Heart left ventricle (tissue), 16 donors: ENCODE results near the gene COA1. TPM values are rescaled to one million over a fixed set of nuclear protein-coding genes. Genes with fewer than 3 reads are reported as not detected.
A peak's percentile ranks its signal among the peaks of the same experiment; 100 is the strongest.
"Not testable (repeated sequence)": the region's sequence is repeated elsewhere in the genome, so short reads cannot be mapped to it uniquely, and the experiment has no call there.

ENCODE experiments used
- ATAC-seq, 4 donors: fragments of 200-7000 bp; cut with Tn5 transposase; one replicate each; pipeline ENCODE4 v1.9.1; 2020 to 2022; ENCODE audit warnings: moderate library complexity in 4 of 4, mild to moderate bottlenecking in 3 of 4, moderate number of reproducible peaks in 1 of 4
- DNase-seq, 5 donors: peaks; one replicate each; pipeline ENCODE4 v3.0.0-alpha.2; 2020
- H3K27ac ChIP-seq, 12 donors: fragments of 200-600 bp; sonication (generic) in 4 of 12; one replicate each; pipeline versions ENCODE4 v1.5.0 to v1.8.0; 2016 to 2022; ENCODE audit warnings: mild to moderate bottlenecking in 2 of 12
- H3K27me3 ChIP-seq, 9 donors: fragments of 200-600 bp; sonication (generic) in 2 of 9; one replicate each; pipeline versions ENCODE4 v1.5.1 to v1.8.0; 2016 to 2022; ENCODE audit warnings: mild to moderate bottlenecking in 3 of 9
- H3K36me3 ChIP-seq, 9 donors: fragments of 200-600 bp; sonication (generic) in 2 of 9; one replicate each; pipeline versions ENCODE4 v1.5.0 to v1.8.0; 2018 to 2022; ENCODE audit warnings: mild to moderate bottlenecking in 2 of 9
- H3K4me1 ChIP-seq, 12 donors: fragments of 200-600 bp; sonication (generic) in 4 of 12; one replicate each; pipeline versions ENCODE4 v1.5.0 to v1.8.0; 2016 to 2022; ENCODE audit warnings: mild to moderate bottlenecking in 3 of 12
- H3K4me3 ChIP-seq, 12 donors: fragments of 200-600 bp; sonication (generic) in 4 of 12; one replicate each; pipeline versions ENCODE4 v1.5.0 to v1.8.0; 2017 to 2022; ENCODE audit warnings: mild to moderate bottlenecking in 9 of 12, moderate library complexity in 4 of 12
- H3K9me3 ChIP-seq, 12 donors: fragments of 200-600 bp; sonication (generic) in 4 of 12; one replicate each; pipeline versions ENCODE4 v1.5.0 to v1.8.0; 2016 to 2022; ENCODE audit warnings: mild to moderate bottlenecking in 1 of 12
- POLR2A ChIP-seq, 2 donors: fragments of 450-650 bp; IDR thresholded peaks; one replicate each; pipeline ENCODE4 v1.6.1; 2017; ENCODE audit warnings: antibody characterized with exemption in 2 of 2, mild to moderate bottlenecking in 2 of 2, moderate library complexity in 2 of 2
- WGBS, 4 donors: extraction: QIAGEN DNeasy Blood & Tissue Kit in 2 of 4; methylation state at CpG; one replicate each; pipeline versions ENCODE4 v1.1.5 to v1.1.7; 2013 to 2018; 5-methylcytosine and 5-hydroxymethylcytosine counted together
- intact Hi-C, 10 donors: fragments of 100-400 bp; cut with DNase I; formaldehyde crosslinking; loops; one replicate each; pipeline versions ENCODE4 v1.11.1 to v1.14.2; 2022
- polyA plus RNA-seq, 2 donors: library from polyadenylated mRNA; stranded (reverse); fragments of 200-250 nt; gene quantifications; one replicate each; pipeline ENCODE4 v1.2.3, GENCODE V29; 2013
- total RNA-seq, 9 donors: library from RNA; depleted of rRNA in 2 of 9; stranded (reverse); fragments of >200 nt in 2 of 9; fragmentation: NEBNext Ultra II Directional in 3 of 9; extraction: Animal tissue kit (Norgen Biotek cat#: 25700) in 3 of 9; gene quantifications; one replicate each; pipeline versions ENCODE4 v1.1.0 to v1.2.4, GENCODE V29; 2016 to 2023
- TF ChIP-seq, protein P1 (sequence below), 12 donors: fragments of 200-600 bp; sonication (generic) in 4 of 12; IDR thresholded peaks; one replicate each; pipeline versions ENCODE4 v1.5.0 to v1.8.0; 2018 to 2022; ENCODE audit warnings: antibody characterized with exemption in 12 of 12, mild to moderate bottlenecking in 5 of 12
- donor health status: ischemic (EF 13 %, LVEDD 7.1; RV severe dilation, severe dysfunction).
- donor health status: healthy with polysubstance abuse.
- donor health status: DM: no; HTN: yes; CAD: no.
- donor health status: DM: no; HTN: no; CAD: no.
- donor health status: ischemic (EF 25% LVEDD 6.9; RV normal size, moderate dysfunction).
- donor health status: ischemic (EF 25% LVEDD 5.7; RV mildly dilated, moderate dysfunction).
- donor health status: healthy.
- donor health status: DM: yes; HTN: yes; CAD: no.
- donor health status: ischemic (EF 35%, LVEDD 5.7; RV mildly dilated, moderate dysfunction).
- donor health status: nonischemic (EF 11% LVEDD 7.7; RV severe dilation, severe dysfunction).
- donor health status: DM: yes; HTN: yes; CAD: no.
- donor health status: PGD.
- donor health status: ischemic (EF 29% LVEDD 5.4; RV normal size, mild dysfunction).
- donor health status: nonischemic (EF 23%, LVEDD 6.1; RV moderate dilation, normal function).

COA1 gene
- total and polyA plus RNA-seq, 11 donors = 57.5 to 81.2 (median 68.6) TPM

DNA sequence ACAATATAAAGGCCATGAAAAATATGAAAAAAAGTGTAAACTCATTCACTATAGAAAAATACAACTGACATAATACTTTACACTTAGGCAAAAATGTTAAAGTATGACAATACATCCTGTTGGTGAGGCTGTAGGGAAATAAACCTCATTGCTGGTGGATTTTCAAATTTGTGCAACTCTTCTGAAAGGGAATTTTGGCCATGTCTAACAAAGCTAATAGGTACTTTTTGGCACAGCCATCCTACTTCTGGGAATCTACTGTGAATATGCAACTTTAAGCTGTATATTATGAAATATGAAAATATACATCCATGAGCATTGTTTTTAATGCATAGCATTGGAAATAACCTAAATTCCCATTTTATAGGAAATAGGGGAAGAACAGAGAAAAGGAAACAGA is 13.4 kb upstream of the COA1 start:
- Histone ChIP-seq H3K4me3 (no peak overlapping the region), H3K9me3 (no peaks in the 10 kb centered on the region), H3K36me3 (no peaks in the 10 kb centered on the region), H3K27ac (no peak overlapping the region), H3K27me3 (no peaks in the 10 kb centered on the region), H3K4me1 (no peaks in the 10 kb centered on the region)
- ATAC-seq = no peak
- TF ChIP-seq, protein P1, sequence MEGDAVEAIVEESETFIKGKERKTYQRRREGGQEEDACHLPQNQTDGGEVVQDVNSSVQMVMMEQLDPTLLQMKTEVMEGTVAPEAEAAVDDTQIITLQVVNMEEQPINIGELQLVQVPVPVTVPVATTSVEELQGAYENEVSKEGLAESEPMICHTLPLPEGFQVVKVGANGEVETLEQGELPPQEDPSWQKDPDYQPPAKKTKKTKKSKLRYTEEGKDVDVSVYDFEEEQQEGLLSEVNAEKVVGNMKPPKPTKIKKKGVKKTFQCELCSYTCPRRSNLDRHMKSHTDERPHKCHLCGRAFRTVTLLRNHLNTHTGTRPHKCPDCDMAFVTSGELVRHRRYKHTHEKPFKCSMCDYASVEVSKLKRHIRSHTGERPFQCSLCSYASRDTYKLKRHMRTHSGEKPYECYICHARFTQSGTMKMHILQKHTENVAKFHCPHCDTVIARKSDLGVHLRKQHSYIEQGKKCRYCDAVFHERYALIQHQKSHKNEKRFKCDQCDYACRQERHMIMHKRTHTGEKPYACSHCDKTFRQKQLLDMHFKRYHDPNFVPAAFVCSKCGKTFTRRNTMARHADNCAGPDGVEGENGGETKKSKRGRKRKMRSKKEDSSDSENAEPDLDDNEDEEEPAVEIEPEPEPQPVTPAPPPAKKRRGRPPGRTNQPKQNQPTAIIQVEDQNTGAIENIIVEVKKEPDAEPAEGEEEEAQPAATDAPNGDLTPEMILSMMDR (IDR thresholded peaks at IDR 0.05) = no peak
- no peak for TF ChIP-seq POLR2A (IDR thresholded peaks at IDR 0.05)
- no peak for DNase-seq
- intact Hi-C loops = no loop called here

DNA sequence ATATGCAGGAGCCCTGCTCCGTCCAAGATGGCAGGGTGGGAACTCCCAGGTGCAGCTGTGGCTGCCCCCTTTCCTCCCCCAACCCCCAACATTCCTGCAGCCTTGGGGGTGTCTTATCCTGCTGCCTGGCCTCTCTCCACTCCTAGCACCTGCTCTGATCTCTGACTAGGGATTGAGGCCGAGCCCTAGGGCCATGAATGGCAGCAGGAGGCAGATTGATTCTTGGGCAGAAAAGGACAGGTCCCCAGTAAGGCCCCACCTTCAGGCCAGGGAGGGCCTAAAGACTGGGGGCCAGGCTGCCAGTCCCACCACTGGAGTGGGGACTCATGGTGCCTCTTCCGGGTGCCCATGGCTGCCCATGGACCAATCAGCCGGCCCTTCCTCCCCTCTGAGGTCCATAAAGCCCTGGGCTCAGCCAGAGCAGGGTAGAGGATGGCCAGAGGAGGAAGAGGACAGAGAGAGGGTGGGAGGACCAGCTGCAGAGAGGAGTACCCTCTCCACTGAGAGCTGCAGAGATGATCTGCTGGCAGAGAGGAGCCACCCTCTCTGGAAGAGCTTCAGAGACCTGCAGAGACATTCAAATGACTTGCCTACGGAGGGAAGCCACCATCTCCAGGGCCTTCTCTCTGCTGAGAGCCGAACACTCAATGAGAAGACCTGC is 8.3 kb upstream of the COA1 start:
- intact Hi-C loops = no loop called here
- TF ChIP-seq, protein P1 (IDR thresholded peaks at IDR 0.05) = no peak
- no peak for TF ChIP-seq POLR2A (IDR thresholded peaks at IDR 0.05)
- 90 to 96% (median 93%) methylated on average over 6 of the region's 6 CpGs for WGBS, 4 donors

DNA sequence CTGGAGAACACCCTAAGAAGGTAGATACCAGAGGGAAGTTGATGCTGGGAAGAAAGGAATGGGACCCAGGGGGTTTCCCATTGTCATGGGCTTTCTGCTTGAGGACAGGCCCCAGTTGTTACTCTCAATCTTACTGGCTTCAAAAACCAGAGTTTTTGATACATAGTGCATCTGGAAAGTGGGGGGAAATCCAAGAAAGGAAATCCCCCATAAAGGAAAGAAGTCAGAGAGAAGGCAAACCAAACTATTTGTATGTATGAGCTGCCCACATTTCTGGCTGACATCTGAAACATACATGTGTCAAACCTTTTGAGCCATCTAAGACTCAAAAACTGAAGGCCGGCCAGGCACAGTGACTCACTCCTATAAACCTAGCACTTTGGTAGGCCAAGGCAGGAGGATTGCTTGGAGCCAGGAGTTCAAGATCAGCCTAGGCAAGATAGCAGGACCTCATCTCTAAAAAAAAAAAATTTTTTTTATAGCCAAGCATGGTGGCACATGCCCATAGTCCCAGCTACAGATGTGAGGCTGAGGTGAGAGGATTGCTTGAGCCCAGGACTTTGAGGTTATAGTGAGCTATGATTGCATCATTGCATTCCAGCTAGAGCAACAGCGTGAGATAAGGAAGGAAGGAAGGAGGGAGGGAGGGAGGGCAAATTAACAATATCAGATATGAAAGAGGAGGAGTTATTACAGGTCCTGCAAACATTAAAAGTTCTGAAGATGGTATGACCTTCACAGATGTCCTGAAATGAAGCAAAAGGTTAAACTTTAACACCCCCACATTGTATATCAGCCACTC is 6.7 kb upstream of the COA1 start:
- no peak for ATAC-seq
- H3K9me3 ChIP-seq = no peaks in the 10 kb centered on the region
- 59 to 64% (median 62%) methylated on average over 2 of the region's 2 CpGs for WGBS, 4 donors

More for the DNA sequence above, 8.3 kb upstream of the COA1 start:
- no peaks in the 10 kb centered on the region for H3K27me3 ChIP-seq
- no peak overlapping the region for H3K27ac ChIP-seq
- no peak overlapping the region for H3K4me3 ChIP-seq
- peaks cover 0 to 9% (median 0%) of the 10 kb centered on the region in 12 donors for H3K4me1 ChIP-seq
- H3K36me3 ChIP-seq = no peaks in the 10 kb centered on the region
- H3K9me3 ChIP-seq = no peaks in the 10 kb centered on the region
- DNase-seq (no peak), ATAC-seq (peak in 1 of 4 donors; percentile 24)

DNA sequence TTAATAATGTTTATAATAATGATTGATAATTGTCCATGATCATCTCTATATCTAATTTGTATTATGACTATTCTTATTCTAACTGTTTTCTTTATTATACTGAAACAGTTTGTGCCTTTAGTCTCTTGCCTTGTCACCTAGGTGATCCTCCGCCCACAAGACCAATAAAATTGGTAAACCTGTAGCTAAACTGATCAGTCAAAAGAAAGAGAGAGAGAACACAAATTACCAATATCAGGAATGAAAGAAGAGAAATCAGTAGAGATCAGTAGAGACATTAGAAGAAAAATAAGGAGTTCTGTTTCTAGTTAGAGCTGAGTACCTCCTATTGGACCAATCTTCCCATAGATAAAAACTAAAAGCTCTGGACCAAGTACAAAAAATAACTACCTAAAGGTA is 6.1 kb upstream of the COA1 start:
- H3K4me1 ChIP-seq = peaks cover 0 to 10% (median 0%) of the 10 kb centered on the region in 12 donors
- H3K4me3 ChIP-seq = no peak overlapping the region
- no peak for ATAC-seq
- H3K9me3 ChIP-seq = no peaks in the 10 kb centered on the region
- no peaks in the 10 kb centered on the region for H3K36me3 ChIP-seq
- no peak for DNase-seq
- intact Hi-C loops = no loop called here
- no peak overlapping the region for H3K27ac ChIP-seq
- TF ChIP-seq POLR2A (IDR thresholded peaks at IDR 0.05) = no peak
- TF ChIP-seq, protein P1 (IDR thresholded peaks at IDR 0.05) = no peak
- WGBS, 4 donors = 94 to 98% (median 96%) methylated on average over 1 of the region's 1 CpG
- H3K27me3 ChIP-seq = no peaks in the 10 kb centered on the region

More for the DNA sequence above, 6.7 kb upstream of the COA1 start:
- intact Hi-C loops = no loop called here
- H3K27me3 ChIP-seq = no peaks in the 10 kb centered on the region
- no peak for TF ChIP-seq POLR2A (IDR thresholded peaks at IDR 0.05)
- TF ChIP-seq, protein P1 (IDR thresholded peaks at IDR 0.05) = no peak
- H3K4me1 ChIP-seq = peaks cover 0 to 9% (median 0%) of the 10 kb centered on the region in 12 donors
- H3K4me3 ChIP-seq = no peak overlapping the region
- no peak overlapping the region for H3K27ac ChIP-seq
- no peak for DNase-seq
- H3K36me3 ChIP-seq = no peaks in the 10 kb centered on the region

DNA sequence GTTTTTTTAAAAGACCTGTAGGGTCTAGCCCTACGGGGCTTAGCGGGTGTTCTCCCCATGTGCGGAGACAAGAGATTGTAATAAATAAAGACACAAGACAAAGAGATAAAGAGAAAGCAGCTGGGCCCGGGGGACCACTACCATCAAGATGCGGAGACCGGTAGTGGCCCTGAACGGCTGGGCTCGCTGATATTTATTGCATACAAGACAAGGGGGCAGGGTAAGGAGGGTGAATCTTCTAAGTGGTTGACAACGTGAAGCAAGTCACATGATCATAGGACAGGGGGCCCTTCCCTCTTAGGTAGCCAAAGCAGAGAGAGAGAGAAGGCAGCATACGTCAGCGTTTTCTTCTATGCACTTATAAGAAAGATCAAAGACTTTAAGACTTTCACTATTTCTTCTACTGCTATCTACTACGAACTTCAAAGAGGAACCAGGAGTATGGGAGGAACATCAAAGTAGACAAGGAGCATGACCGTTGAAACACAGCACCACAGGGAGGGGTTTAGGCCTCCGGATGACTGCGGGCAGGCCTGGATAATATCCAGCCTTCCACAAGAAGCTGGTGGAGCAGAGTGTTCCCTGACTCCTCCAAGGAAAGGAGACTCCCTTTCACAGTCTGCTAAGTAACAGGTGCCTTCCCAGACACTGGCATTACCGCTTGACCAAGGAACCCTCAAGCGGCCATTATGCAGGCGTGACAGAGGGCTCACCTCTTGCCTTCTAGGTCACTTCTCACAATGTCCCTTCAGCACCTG is 5.4 kb upstream of the COA1 start:
- ATAC-seq, intact Hi-C loops, DNase-seq, H3K36me3 ChIP-seq, H3K4me3 ChIP-seq, H3K27me3 ChIP-seq, H3K9me3 ChIP-seq, H3K27ac ChIP-seq: not testable (repeated sequence)
- 70 to 76% (median 72%) methylated on average over 18 of the region's 18 CpGs for WGBS, 4 donors
- H3K4me1 ChIP-seq = peaks cover 0 to 16% (median 2%) of the 10 kb centered on the region in 12 donors

DNA sequence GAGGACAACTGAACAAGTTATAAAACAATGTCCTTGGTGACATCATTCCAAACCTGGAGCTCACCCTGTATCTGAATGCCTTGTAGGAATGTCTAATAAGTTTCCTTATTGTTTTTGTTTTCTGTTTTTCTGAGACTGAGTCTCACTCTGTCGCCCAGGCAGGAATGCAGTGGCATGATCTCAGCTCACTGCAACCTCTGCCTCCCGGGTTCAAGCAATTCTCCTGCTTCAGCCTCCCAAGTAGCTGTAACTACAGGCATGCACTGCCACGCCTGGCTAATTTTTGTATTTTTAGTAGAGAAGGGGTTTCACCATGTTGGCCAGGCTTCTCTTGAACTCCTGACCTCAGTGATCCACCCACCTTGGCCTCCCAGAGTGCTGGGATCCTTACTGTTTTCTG is 2.2 kb upstream of the COA1 start:
- not testable (repeated sequence) for H3K9me3 ChIP-seq, H3K27me3 ChIP-seq, H3K36me3 ChIP-seq, DNase-seq, H3K4me3 ChIP-seq, ATAC-seq, H3K27ac ChIP-seq
- intact Hi-C loops = loop anchor here in 1 of 10 donors (2.0 kb wide), 1 partner anchor 25 kb away; no protein-coding TSS in a partner anchor
- H3K4me1 ChIP-seq = peaks cover 0 to 42% (median 17%) of the 10 kb centered on the region in 12 donors
- 76 to 88% (median 86%) methylated on average over 3 of the region's 3 CpGs for WGBS, 4 donors
